Skin epidermis (tissue), 12 donors: ENCODE results near the gene HLCS.
"Not testable (repeated sequence)": the region's sequence is repeated elsewhere in the genome, so short reads cannot be mapped to it uniquely, and the experiment has no call there.

Experiments
- H3K27ac ChIP-seq, 21 experiments: fragments of 200-600 bp; sonication (generic) in 11 of 21; one replicate each; pipeline ENCODE4 v1.5.0; 2020; ENCODE audit warnings: mild to moderate bottlenecking in 3 of 21, inconsistent platforms in 2 of 21, moderate library complexity in 2 of 21
- H3K4me3 ChIP-seq, 7 experiments: fragments of 200-600 bp; sonication (generic) in 2 of 7; one replicate each; pipeline ENCODE4 v1.5.0; 2020; ENCODE audit warnings: inconsistent platforms in 2 of 7, mild to moderate bottlenecking in 2 of 7, moderate library complexity in 1 of 7

The HLCS gene

DNA sequence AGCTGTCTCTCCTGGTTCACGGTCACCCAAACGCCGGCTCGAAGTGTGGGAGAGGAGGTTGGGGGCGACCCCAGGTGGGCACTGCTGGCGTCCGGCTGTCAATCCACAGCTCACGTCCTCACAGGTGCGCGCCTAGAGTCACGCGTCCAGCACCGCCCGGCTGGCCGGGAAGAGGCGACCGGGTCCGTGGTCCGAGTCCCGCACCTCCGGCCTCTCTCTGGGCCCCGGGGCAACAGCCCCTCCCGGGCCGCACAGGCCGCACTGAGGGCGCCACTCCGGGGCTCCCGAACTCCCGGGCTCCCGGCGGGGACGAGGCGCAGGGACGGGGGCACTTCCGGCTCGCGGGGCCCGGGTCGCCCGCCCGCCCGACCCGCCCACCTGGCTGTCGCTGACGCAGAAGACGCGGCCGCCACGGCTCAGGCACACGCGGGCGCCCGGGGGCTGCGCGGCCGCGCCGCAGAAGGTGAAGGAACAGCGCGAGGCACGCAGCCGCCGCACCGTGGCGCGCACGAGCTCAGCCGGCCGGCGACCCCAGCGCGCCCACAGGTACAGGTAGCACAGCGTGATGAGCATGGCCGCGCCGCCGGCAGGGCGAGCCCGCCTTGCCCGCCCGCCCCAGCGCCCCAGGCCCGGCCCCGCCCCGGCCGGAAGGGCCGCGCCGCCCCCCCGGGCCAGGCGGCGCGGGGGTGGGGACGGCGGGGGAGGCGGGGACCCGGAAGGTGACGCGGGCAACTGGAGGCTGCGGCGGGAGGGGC is at the start of gene HLCS:
HLCS (minus strand) TSS at position 604 of the 755 bp plus-strand sequence; CDS start at position 573, 31 bp downstream.
- Histone ChIP-seq H3K27ac (peak within 1 kb of the TSS; percentile 39 to 93 (median 80)), H3K4me3 (peak within 1 kb of the TSS; percentile 46 to 88 (median 56))

DNA sequence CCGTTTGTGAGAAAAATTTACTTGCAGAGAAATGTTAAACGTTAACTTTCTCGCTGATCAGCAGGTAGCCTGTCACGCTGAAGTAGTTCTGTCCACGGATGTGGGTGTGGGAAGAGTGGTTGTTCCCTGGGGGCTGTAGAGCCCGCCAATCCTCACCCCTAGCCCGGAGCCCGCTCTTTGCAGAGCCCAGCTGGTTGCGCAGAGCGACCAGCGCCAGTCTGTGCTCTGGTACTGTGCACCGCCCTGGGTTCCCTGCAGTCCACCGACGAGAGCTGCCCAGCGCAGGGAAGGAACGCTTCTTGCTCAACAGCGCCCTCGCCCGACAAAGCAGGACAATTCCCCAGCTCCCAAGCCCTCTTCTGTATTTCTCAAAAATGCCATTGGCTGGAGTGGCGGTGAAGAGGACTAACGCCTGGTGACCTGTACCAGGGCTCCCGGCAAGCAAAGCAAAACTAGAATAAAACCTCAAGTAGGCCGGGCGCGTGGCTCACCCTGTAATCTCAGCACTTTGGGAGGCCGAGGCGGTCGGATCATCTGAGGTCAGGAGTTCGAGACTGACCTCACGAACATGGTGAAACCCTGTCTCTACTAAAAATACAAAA is 43.4 kb upstream of the HLCS start:
- no peak overlapping the region for H3K4me3 ChIP-seq
- H3K27ac ChIP-seq = no peak overlapping the region

DNA sequence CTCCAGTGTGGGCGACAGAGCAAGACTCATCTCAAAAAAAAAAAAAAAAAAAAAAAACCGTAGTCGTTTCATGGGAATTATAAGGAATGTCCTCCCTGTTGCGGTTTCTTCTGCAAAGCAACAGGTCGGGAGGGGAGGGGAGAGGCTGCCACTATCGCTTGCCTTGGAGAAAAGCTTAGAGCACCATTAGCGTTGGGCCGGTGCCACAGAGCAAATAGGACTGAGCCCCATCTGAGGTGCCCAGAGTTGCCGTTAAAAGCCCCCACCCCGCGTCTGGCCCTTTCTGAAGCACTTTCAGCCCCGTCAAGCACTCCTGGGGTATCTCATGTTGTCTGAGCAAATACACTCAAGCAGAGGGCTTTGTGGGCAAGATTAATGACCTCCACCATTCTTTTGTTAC is 42.3 kb upstream of the HLCS start:
- no peak overlapping the region for H3K27ac ChIP-seq
- H3K4me3 ChIP-seq = no peak overlapping the region

DNA sequence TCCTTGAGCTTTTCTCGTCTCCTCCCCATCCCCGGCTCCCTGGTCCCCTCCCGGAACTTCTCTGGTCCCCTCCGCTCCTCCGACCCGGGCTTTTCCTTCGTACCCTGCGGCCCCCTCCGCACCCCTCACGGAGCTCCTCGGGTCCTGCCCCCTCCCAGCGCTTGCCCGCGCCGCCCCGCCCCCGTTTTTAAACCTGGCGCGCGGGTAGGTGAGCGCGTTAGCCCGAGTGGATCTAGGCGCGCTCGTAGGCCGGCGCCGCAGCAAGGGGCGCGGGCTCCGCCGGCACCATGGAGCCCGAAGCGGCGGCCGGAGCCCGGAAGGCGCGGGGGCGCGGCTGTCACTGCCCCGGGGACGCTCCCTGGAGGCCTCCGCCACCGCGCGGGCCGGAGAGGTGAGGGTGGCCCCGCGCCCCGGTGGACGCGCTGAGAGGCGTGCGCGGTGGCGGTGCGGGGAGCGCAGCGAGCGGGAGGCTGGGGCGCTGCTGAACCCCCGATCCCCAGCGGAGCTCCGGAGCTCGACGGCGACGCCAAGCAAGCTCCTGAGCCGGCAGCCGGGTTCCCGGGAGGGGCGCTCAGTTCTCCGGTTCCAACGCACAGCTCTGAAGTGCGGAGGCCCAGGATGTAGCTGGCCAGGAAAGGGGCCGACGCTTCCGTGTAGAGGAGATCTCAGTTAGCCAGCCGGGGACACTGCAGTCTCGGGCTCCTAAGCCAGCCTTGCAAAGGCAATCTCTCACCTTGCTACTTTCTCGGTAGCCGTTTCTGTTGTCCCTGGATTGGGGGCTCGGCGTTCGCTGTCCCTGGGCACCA is 40.2 kb upstream of the HLCS start, which contains the start of gene RIPPLY3:
RIPPLY3 (plus strand) TSS at position 217 of the 806 bp plus-strand sequence; CDS start at position 288, 71 bp downstream.
- no peak within 1 kb of the TSS for H3K27ac ChIP-seq
- peak within 1 kb of the TSS; percentile 32 to 53 (median 39) for H3K4me3 ChIP-seq

DNA sequence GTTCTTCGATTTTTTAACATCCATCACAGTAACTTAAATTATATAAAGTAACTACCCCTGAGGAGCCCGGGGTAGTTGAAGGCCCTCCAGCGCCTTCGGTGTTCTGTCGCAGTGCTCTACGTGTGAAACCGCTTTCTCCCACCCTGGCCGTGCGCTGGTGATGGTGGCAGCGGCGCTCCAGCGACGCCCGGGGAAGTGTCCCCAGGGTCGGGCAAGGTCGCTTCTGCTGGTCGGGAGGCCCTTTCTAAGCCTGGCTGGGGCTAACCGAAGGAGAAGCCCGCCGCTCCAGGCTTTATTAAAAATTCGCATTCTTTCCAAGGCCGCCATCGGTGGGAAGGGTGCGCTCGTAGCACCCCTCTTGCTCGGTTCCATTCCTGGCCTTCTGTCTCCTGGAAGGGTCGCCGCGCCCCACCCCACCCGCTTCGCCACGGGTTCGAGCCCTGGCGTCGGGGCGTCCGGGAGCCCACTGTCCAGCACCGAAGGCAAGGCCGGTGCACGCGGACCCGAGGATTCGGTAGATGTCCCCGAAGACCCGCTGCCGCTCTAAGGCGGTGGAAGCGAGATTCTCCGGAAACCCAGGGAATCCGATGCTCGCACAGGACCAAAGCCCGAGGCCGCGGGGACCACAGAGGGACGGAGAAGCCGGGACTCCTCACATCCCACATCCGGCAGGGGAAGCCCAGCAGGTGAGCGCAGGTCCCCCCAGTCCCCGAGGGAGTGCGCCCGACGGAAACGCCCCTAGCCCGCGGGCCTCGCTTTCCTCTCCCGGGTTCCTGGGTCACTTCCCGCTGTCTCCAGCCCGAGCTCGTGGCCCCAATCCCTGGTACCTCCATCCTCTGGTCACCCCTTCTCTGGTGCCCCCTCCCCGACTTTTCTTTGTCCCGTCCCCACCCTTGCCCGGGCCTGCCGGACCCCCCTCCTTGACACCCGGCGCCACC is 39.3 kb upstream of the HLCS start:
- Histone ChIP-seq H3K4me3 (peak overlapping the region; percentile 32 to 53 (median 39)), H3K27ac (no peak overlapping the region)

DNA sequence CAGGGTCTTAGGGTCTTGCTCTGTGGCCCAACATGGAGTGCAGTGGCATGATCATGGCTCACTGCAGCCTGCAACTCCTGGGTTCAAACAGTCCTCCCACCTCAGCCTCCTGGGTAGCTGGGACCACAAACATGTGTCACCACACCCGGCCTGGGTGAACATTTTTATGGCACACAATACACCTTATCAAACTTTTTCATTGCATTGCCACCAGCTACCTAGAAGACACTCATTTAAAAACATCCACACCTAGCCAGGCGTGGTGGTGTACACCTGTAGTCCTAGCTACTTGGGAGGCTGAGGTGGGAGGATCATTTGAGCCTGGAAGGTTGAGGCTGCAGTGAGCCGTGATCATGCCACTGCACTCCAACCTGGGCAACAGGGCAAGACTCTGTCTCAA is 37.4 kb upstream of the HLCS start:
- not testable (repeated sequence) for H3K27ac ChIP-seq, H3K4me3 ChIP-seq

DNA sequence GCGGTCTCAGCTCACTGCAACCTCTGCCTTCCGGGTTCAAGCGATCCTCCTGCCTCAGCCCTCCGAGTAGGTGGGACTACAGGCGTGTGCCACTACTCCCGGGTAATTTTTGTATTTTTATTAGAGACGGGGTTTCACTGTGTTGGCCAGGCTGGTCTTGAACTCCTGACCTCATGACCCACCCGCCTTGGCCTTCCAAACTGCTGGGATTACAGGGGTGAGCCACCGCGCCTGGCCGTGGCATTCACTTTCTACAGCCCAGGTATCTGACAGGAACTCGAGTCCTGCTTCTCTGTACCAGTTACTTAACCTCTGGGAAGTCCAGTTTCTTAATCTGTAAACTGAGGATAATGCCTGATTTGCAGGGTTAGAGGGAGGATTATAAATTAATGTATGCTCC is 36.4 kb upstream of the HLCS start:
- not testable (repeated sequence) for H3K4me3 ChIP-seq, H3K27ac ChIP-seq

DNA sequence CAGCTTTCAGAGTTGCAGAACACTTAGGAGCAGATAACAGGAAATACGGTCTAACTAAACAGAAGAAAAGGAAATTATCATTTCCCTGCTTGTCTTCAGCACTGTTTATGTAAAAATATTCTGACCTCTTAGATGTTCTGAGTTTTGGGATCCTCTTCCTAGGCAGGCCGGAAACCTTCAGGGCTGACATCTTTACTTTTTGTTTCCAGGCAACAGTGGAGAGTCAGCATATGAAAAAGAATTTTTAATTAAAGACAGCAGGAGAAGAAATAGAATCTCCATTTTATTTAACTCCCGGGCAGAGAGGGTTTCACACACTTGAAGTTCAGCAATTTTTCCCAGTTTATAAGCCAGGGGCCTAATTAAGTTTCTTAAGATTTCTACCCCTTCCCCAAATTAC is 35.0 kb upstream of the HLCS start:
- Histone ChIP-seq H3K4me3 (no peak overlapping the region), H3K27ac (peak overlapping the region in 1 of 21 experiments; percentile 14)

DNA sequence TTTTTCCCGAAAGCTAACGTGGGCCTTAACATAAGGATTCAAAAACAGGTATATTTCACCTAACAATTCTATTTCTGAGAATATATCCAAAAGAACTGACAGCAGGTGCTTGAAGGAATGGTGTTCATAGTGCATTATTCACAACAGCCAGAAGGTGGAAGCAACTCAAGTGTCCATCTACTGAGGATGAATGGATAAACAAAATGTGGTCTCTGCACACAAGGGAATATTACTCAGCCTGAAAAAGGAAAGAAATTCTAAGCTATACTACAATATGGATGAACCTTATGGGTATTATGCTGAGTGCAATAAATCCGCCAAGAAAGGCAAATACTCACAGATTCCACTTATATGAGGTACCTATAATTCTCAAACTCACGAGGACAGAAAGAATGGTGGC is 33.9 kb upstream of the HLCS start:
- no peak overlapping the region for H3K4me3 ChIP-seq
- no peak overlapping the region for H3K27ac ChIP-seq

DNA sequence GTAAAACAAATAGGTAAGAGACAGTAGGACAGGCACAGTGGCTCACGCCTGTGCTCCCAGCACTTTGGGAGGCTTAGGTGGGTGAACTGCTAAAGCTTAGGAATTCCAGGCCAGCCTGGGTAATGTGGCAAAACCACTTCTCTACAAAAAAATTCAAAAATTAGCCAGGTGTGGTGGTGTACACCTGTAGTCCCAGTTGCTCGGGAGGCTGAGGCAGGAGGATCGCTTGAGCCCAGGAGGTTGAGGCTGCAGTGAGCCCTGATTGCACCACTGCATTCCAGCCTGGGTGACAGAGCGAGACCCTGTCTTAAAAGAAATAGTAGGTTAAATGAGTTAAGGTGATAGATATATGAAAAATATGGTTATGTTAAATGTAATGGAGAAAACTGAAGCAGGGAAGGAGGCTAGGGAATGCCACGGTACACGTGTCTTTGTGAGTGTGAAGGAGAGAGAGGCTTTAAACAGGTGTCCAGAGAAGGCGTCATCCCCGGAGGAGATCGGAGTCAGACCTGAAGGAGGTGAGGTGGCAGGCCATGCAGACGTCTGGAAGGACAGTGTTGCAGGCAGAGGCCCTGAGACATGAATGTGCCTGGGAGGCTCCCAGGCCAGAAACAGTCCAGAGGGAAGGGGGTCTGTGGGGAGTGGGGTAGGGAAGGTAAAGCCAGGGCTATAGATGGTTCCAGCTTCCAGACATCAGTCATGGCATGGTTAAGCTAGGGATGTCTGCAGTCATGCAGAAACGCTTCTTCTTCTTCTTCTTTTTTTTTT is 32.8 kb upstream of the HLCS start:
- Histone ChIP-seq H3K27ac (no peak overlapping the region), H3K4me3 (no peak overlapping the region)

DNA sequence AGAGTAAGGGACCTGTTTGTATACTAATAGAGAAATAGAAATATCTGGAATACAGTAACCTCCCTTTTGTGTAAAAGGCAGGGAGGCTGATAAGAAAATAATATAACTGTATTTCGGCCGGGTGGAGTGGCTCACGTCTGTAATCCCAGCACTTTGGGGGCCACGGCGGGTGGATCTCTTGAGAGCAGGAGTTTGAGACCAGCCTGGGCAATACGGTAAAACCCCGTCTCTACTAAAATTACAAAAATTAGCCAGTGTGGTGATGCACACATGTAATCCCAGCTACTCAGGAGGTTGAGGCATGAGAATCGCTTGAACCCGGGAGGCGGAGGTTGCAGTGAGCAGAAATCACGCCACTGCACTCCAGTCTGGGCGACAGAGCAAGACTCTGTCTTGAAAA is 28.8 kb upstream of the HLCS start:
- H3K4me3 ChIP-seq, H3K27ac ChIP-seq: not testable (repeated sequence)

DNA sequence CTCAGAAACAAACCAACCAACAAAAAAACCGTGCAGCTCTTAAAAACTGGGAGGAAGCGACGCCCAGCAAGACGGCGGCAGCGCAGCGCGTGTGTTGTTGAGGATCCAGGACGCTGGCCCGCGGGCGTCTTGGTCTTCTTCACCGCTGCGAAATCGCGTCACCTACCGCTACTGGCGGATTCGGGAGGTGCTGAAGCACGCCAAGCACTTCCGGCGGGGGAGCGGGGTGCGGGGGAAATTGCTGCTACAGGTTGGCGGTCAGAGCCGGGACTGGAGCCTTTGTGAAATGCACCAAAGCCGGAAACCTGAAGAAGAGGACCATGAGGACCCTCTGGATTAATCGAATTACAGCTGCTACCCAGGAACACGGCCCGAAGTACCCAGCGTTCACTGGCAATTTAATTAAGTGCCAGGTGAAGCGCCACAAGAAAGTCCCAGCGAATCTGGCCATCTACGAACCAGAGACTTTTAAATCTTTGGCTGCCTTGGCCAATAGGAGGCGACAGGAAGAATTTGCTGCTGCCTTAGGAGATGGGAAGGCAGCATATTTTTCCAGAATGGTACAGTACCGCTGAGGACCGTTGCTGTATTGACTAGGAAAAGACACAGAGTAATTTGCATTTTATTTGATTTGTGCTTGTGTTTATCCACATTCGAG is 28.2 kb upstream of the HLCS start:
- Histone ChIP-seq H3K4me3 (no peak overlapping the region), H3K27ac (no peak overlapping the region)

DNA sequence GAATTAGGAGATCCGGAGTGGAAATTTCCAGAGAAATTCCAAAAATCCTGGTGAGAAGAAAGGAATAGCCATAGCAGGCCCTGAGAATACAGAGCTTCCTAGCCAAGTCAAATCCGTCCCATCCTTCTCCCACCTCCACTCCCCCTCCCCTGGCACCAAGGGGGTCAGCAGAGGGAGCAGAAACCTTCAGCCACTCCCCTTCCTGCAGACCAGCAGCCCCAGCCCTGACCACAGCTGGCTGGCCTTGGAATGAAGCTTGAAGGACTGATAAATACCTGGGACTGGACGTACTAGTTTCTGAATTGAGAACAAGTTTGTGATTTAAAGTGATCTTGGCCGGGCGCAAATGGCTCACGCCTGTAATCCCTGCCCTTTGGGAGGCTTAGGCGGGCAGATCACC is 26.2 kb upstream of the HLCS start:
- H3K4me3 ChIP-seq = no peak overlapping the region
- H3K27ac ChIP-seq = no peak overlapping the region

DNA sequence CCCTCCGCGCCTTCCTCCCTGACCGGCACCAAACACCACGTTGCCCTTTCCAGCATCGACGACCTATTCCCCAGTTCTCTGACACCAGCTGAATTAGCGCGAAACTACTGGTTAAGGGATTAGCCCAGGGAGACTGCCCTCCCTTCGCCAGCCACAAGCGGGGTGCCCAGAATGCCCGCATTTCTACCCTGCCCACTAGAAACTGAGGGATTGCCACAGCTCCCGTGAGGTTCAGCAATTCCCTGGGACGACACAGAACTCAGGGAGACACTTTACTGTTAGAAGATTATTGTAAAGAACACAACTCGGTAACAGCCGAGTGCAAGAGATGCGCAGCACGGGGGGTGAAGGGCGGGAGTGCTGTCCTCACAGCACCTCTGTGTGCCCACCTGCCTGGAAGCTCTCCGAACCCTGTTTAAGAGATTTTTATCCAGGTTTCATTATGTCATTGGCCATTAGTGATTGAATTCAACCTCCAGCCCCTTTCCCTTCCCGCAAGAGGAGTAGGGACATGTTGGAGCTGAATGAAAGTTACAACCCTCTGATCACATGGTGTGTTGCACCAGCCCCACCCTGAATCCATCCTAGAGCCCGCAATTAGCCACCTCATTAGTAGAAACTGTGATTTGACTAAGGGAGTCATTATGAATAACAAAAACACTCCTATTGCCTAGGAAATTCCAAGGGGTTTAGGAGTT is 24.2 kb upstream of the HLCS start:
- peak overlapping the region in 6 of 7 experiments; percentile 39 to 62 (median 58) for H3K4me3 ChIP-seq
- H3K27ac ChIP-seq = peak overlapping the region in 20 of 21 experiments; percentile 64 to 94 (median 84)

DNA sequence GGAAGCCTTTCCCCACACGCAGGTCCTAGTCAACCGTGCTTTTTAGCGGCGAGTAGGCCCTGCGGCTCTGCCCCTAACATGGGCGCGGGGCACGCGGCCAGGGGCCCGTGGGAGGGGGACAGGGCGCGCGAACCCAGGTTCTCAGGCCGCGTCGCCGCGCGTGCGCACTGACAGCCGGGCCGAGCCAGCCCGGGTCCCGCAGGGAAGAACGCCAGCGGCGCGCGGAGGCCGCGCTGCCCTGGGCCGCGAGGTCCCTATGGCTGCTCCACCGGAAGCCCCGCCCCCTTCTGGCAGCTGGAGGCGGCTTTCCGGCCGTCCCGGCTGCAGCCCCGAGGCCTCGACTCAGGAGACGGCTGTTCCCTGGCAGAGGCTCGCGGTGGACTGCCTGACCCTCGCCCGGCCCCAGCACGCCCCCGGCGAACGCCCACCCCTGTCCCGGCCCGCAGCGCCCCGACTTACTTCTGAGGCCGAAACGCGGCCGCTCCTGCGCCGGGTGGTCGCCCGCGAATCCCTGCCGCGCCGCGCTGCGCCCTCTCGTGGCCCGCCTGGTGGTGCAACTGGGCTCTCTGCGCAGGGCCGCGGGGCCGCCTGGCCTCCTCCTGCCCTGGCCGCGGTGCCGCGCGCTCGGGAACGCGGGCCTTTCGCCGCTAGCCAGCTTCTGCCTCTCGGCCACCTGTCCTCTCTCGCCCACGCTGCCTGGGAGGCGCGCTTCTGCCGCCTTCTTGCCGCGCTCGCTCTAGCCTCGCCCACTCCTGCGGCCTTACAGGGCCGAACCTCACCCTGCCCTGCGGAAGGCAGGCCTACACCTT is 23.4 kb upstream of the HLCS start:
- peak overlapping the region; percentile 39 to 62 (median 55) for H3K4me3 ChIP-seq
- peak overlapping the region; percentile 64 to 94 (median 83) for H3K27ac ChIP-seq

DNA sequence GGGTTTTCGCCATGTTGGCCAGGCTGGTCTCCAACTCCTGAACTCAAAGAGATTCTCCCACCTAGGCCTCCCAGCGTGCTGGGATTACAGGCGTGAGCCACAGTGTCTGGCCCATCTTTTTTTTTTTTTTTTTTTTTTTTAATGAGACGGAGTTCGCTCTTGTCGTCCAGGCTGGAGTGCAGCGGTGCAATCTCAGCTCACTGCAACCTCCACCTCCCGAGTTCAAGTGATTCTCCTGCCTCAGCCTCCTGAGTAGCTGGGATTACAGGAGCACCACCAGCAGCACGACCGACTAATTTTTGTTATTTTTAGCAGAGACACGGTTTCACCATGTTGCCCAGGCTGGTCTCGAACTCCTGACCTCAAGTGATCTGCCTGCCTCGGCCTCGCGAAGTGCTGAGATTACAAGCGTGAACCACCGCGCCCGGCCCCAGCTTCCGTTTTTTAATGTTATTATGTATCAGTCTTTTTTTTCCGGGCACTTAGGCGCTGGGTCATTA is 22.8 kb upstream of the HLCS start:
- peak overlapping the region; percentile 39 to 62 (median 55) for H3K4me3 ChIP-seq

More for the DNA sequence above, 22.8 kb upstream of the HLCS start:
- H3K27ac ChIP-seq = peak overlapping the region in 20 of 21 experiments; percentile 66 to 94 (median 84)
